C1 segment of cervical spinal cord (tissue), 14 donors: Measurements from ENCODE around the gene TMEM131.
"Not testable (repeated sequence)": the region's sequence is repeated elsewhere in the genome, so short reads cannot be mapped to it uniquely, and the experiment has no call there.

Experiments
- DNase-seq, 14 donors: peaks; one replicate each; lab custom pipeline; 2025; lab: John Stamatoyannopoulos, UW

Gene TMEM131

GRCh38 chr2:97956753-97957152 lies 39.0 kb downstream of the TMEM131 start:
- DNase-seq, result not testable (repeated sequence)

GRCh38 chr2:97953853-97954252 lies 41.9 kb downstream of the TMEM131 start:
- DNase-seq, result no peak

- no peak for DNase-seq
These were observed 43.4 kb downstream of the TMEM131 start for GRCh38 chr2:97952357-97952756.

DNA sequence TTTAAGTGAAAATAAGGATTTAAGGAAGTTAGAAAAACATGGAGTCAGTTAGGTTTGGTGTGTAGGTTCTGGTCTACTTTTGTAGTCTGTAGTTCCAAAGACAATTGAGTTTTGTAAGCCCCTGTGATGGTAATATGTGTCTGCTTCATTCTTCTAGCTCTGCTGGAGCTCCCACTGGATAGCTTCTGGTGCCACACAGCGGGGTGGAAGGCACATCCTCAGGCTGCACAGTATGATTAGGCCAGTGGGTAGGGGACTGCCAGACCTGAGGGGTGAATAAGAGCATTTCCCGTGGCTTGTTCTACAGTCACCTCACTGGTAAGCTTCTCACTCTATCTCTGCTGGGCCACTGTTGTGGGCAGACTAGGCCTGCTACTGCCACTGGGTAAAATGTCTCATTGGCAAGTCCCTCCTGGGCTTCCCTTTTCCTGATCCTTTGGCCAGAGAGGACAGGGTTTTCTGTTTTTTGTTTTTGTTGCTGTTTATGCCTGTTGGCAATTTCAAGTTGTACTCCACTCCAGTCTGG lies 44.5 kb downstream of the TMEM131 start:
- no peak for DNase-seq

DNA sequence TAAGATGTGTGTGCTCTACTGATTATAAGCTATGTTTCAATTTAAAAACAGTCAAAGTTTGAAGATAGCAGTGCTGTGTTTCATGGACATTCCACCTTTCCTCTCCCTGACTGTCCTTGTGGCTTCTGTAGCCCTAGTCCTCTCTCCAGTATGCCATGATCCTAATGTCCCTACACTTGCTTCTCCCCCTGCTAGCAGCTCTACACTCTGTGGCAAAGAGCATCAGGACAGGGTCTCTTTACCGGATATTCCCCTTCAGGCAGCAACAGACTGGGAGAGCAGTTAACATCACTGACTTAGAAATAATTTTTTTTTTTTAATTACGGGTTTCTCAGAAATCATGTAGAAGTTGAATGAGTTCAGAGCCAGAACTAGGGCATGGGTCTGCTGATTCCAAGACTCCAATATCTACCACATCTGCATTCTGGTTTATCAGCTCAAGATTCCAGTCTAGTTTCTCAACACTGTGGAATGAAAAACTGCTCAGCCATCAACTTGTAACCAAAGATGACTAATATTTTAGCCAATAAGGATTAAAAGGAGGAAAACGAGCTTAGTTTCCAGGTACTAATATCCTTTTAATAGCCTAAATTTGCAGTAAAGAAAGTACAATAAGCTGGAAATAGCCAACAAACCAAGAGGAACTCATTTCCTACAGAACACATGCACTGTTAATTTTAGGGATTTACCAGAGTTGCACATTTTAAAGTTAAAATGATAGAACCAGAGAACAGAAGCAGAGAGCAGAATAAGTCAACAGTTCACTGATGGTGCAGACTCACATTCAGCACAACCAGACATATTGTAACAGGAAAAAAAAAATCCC lies 45.2 kb downstream of the TMEM131 start:
- DNase-seq, result no peak

DNA sequence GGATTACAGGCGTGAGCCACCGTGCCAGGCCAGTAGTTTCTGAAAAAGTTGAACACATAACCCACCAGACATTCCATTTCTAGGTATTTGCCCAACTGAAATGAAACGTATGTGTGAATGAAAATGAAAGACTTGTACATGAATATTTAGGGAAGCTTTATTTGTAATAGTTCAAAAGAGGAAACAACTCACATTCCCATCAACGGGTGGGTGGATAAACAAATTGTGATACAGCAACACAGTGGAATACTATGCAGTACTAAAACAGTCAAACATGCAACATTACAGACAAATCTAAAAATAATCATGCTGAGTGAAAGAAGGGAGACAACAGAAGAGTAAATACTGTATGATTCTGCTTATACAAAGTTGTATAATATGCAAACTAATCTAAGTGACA lies 46.8 kb downstream of the TMEM131 start:
- no peak for DNase-seq

DNA sequence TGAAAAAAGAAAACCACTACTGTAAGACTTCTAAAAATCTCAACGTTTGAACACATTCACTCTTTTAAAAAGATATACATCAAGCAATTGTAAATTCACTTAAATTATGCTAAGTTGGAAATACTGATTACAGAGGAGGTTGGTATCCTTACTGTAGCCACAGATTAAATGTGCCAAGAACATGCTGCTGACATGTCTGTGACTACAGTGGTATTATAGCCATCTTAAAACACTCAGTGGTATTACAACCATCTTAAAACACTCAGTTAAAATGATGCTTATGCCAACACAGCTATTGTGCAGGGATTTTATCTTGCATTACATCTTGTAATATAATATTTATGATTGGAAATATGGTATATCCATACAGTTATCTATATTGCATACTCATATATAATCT lies 50.0 kb downstream of the TMEM131 start:
- no peak for DNase-seq

DNA sequence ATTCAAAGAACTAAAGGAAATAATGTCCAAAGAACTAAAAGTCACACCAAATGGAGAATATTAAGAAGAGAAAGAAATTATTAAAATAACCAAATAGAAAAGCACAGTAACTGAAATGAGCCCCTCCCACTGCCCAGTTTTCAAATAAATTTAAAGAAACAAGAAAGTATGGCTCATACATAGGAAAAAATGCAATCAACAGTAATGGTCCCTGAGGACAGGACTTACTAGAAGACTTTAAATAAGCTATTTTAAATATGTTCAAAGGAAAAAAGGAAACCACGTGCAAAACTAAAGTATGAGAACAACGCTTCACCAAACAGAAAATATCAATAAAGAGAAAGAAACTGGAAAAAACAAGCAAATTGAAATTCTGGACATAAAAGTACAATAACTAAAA lies 58.9 kb downstream of the TMEM131 start:
- DNase-seq, result no peak

- DNase-seq, result no peak
These were observed 59.5 kb downstream of the TMEM131 start for GRCh38 chr2:97936199-97936598.

DNA sequence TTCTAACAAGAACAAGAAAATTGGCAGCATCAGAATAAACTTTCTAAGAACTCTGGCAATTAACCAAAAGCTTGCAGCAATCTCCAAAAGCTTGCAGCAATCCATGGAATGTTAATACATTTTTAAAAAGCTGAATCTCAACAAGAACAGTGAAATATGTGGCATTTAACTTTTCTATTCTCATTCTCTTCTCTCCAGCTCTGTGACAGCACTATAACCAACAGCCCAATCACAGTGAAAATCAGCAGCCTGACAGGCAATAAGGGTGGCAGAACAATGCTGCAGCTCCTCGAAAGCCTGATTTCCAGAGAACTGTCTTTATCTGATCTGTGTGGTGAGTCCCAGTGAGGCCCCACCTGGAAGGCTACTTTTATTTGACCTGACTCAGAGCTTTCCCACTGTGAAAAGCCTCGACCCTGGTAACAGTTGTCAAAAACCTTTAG lies 60.0 kb downstream of the TMEM131 start:
- no peak for DNase-seq

DNA sequence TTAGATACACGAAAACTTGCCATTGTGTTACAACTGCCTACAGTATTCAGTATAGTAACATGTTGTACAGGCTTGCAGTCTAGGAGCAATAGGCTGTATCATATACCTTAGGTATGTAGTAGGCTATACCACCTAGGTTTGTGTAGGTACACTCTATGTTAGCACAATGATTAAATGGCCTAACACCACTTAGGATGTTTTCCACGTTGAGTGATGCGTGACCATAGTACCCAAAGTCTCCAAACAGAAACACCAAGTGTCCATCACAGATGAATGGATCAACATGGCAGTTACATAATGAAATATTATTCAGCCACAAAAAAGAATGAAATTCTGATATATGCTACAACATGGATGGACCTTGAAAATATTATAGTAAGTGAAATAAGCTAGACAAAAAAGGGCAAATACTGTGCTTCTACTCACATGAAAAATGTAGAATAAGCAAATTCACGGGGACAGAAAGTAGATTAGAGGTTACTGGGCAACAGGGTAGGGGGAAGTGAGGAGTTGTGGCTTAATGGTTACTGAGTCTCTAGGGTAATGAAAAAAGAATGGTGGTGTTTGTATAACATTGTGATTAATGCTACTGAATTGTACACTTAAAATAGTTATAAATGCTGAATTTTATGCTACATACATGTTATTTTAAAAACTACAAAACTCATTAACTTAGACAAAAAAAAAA lies 62.6 kb downstream of the TMEM131 start:
- no peak for DNase-seq

GRCh38 chr2:97931858-97932225 lies 63.9 kb downstream of the TMEM131 start:
- no peak for DNase-seq

GRCh38 chr2:97931118-97931857 lies 64.5 kb downstream of the TMEM131 start:
- no peak for DNase-seq

- peak in 1 of 14 donors; percentile 49 for DNase-seq
These were observed 67.2 kb downstream of the TMEM131 start for GRCh38 chr2:97928591-97928990.

- no peak for DNase-seq
These were observed 68.8 kb downstream of the TMEM131 start for GRCh38 chr2:97926946-97927345.

DNA sequence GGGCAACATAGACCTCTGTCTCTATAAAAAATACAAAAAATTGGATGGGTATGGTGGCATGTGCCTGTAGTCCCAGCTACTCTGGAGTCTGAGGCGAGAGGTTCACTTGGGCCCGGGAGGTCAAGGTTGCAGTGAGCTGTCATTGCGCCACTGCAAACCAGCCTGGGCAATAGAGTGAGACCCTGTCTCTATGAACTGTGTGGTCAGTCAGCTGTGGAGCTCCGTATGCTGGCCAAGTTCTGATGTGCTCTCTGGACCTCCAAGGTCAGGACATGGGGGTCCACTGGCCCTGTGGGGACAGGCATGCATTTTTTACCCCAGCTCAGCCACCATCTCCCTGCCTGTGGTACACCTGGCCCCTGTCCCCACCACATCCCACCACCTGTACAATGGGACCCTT lies 71.6 kb downstream of the TMEM131 start:
- no peak for DNase-seq

GRCh38 chr2:97919858-97920257 lies 75.9 kb downstream of the TMEM131 start:
- peak in 2 of 14 donors; percentile 9 to 95 for DNase-seq

- DNase-seq, result no peak
These were observed 76.9 kb downstream of the TMEM131 start for GRCh38 chr2:97918818-97919217.

DNA sequence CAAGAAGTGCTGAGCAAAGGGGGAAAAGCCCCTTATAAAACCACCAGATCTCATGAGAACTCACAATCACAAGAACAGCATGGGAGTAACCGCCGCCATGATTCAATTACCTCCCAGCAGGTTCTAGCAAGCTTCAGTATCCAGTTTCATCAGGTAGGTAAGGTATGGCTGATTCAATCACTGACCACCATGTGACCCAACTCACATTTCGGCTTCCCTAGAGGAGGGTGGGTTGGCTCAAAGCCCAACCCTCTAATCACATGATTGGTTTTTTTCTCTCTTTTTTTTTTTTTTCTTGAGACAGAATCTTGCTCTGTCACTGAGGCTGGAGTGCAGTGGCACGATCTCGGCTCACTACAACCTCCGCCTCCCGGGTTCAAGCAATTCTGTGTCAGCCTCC lies 78.1 kb downstream of the TMEM131 start:
- not testable (repeated sequence) for DNase-seq

- no peak for DNase-seq
These were observed 81.0 kb downstream of the TMEM131 start for GRCh38 chr2:97914691-97915213.

GRCh38 chr2:97913846-97914245 lies 81.9 kb downstream of the TMEM131 start:
- no peak for DNase-seq
